WTC11 (cell line): Measurements from ENCODE around the gene CHST7. TPM values are rescaled to one million over a fixed set of nuclear protein-coding genes. Genes with fewer than 3 reads are reported as not detected.

Source experiments
- ATAC-seq: fragments of 200-7000 bp; cut with Tn5 transposase; 2 replicates; pipeline ENCODE4 v1.10.0; 2021; ENCODE audit warnings: mild to moderate bottlenecking, moderate library complexity
- CTCF ChIA-PET: fragments of 300-600 bp; sonication (Branson Sonifier 250); formaldehyde crosslinking; loops from one replicate; lab custom pipeline; 2021; ENCODE audit warnings: antibody characterized with exemption; lab: Charles Lee
- POLR2A ChIA-PET: fragments of 350-600 bp; sonication (Branson Sonifier 250); formaldehyde crosslinking; loops from one replicate; lab custom pipeline; 2021; ENCODE audit warnings: antibody characterized with exemption; lab: Charles Lee
- DNase-seq: peaks from one replicate; pipeline ENCODE4 v3.0.0; 2021; ENCODE audit warnings: low spot score
- H3K27ac Mint-ChIP-seq: 2 replicates; pipeline ENCODE4 v1.8.0; 2021; ENCODE audit warnings: mixed read lengths
- H3K27me3 Mint-ChIP-seq: 2 replicates; pipeline ENCODE4 v1.8.0; 2021; ENCODE audit warnings: low read depth, mild to moderate bottlenecking, moderate library complexity, mixed read lengths
- H3K36me3 Mint-ChIP-seq: 2 replicates; pipeline ENCODE4 v1.8.0; 2021; ENCODE audit warnings: mixed read lengths
- H3K4me1 Mint-ChIP-seq: 2 replicates; pipeline ENCODE4 v1.8.0; 2022; ENCODE audit warnings: mixed read lengths
- H3K4me3 Mint-ChIP-seq: 2 replicates; pipeline ENCODE4 v1.8.0; 2021; ENCODE audit warnings: mild to moderate bottlenecking, moderate library complexity, mixed read lengths
- H3K9me3 Mint-ChIP-seq: 2 replicates; pipeline ENCODE4 v1.8.0; 2021; ENCODE audit warnings: mixed read lengths
- ATF3 ChIP-seq: sonication (generic); formaldehyde crosslinking; conservative IDR thresholded peaks from 2 replicates; pipeline ENCODE4 v1.8.1; 2022; ENCODE audit warnings: mild to moderate bottlenecking, missing genetic modification reagents
- ATF6 ChIP-seq: sonication (generic); formaldehyde crosslinking; IDR thresholded peaks from 2 replicates; pipeline ENCODE4 v1.8.1; 2023; ENCODE audit warnings: mild to moderate bottlenecking, missing genetic modification reagents
- CREM ChIP-seq: sonication (generic); formaldehyde crosslinking; IDR thresholded peaks from 2 replicates; pipeline ENCODE4 v1.8.1; 2022; ENCODE audit warnings: mild to moderate bottlenecking, missing genetic modification reagents, moderate library complexity
- EMX1 ChIP-seq: fragments of 250-450 bp; sonication (Bioruptor Pico); IDR thresholded peaks from 2 replicates; pipeline ENCODE4 v1.8.0; 2021; ENCODE audit warnings: mild to moderate bottlenecking
- ESRRA ChIP-seq: sonication (generic); formaldehyde crosslinking; IDR thresholded peaks from 2 replicates; pipeline ENCODE4 v1.8.1; 2022; ENCODE audit warnings: mild to moderate bottlenecking, missing genetic modification reagents, borderline replicate concordance
- FOXP1 ChIP-seq: sonication (generic); formaldehyde crosslinking; IDR thresholded peaks from 2 replicates; pipeline ENCODE4 v1.8.0; 2022; ENCODE audit warnings: missing genetic modification reagents, mild to moderate bottlenecking, moderate library complexity, borderline replicate concordance
- GTF2I ChIP-seq: fragments of 250-450 bp; sonication (Bioruptor Pico); conservative IDR thresholded peaks from 2 replicates; pipeline ENCODE4 v1.4.0; 2021; ENCODE audit warnings: mild to moderate bottlenecking
- HMGXB4 ChIP-seq: sonication (generic); formaldehyde crosslinking; IDR thresholded peaks from 2 replicates; pipeline ENCODE4 v1.8.1; 2023; ENCODE audit warnings: mild to moderate bottlenecking, moderate library complexity, missing genetic modification reagents
- MLX ChIP-seq: sonication (generic); formaldehyde crosslinking; IDR thresholded peaks from 2 replicates; pipeline ENCODE4 v1.8.1; 2023; ENCODE audit warnings: mild to moderate bottlenecking, missing genetic modification reagents, moderate library complexity
- MYBL2 ChIP-seq: sonication (generic); formaldehyde crosslinking; IDR thresholded peaks from 2 replicates; pipeline ENCODE4 v1.8.1; 2023; ENCODE audit warnings: mild to moderate bottlenecking, moderate library complexity, missing genetic modification reagents
- NFE2L1 ChIP-seq: sonication (generic); formaldehyde crosslinking; IDR thresholded peaks from 2 replicates; pipeline ENCODE4 v1.8.1; 2023; ENCODE audit warnings: missing genetic modification reagents
- PRRX2 ChIP-seq: fragments of 250-450 bp; sonication (Bioruptor Pico); IDR thresholded peaks from 2 replicates; pipeline ENCODE4 v1.8.0; 2021; ENCODE audit warnings: mild to moderate bottlenecking
- RELA ChIP-seq: sonication (generic); formaldehyde crosslinking; IDR thresholded peaks from 2 replicates; pipeline ENCODE4 v1.8.1; 2022; ENCODE audit warnings: missing genetic modification reagents, mild to moderate bottlenecking, borderline replicate concordance
- SP1 ChIP-seq: sonication (generic); formaldehyde crosslinking; conservative IDR thresholded peaks from 2 replicates; pipeline ENCODE4 v1.8.1; 2022; ENCODE audit warnings: missing genetic modification reagents
- USF2 ChIP-seq: sonication (generic); formaldehyde crosslinking; IDR thresholded peaks from 2 replicates; pipeline ENCODE4 v1.8.1; 2023; ENCODE audit warnings: mild to moderate bottlenecking, missing genetic modification reagents, moderate library complexity
- ZBTB21 ChIP-seq: sonication (generic); formaldehyde crosslinking; IDR thresholded peaks from 2 replicates; pipeline ENCODE4 v1.8.1; 2023; ENCODE audit warnings: mild to moderate bottlenecking, missing genetic modification reagents, borderline replicate concordance
- ZNF121 ChIP-seq: sonication (generic); formaldehyde crosslinking; IDR thresholded peaks from 2 replicates; pipeline ENCODE4 v1.8.0; 2023; ENCODE audit warnings: missing genetic modification reagents
- ZNF138 ChIP-seq: sonication (generic); formaldehyde crosslinking; conservative IDR thresholded peaks from 2 replicates; pipeline ENCODE4 v1.8.1; 2022; ENCODE audit warnings: mild to moderate bottlenecking, moderate library complexity, missing genetic modification reagents
- ZNF263 ChIP-seq: sonication (generic); formaldehyde crosslinking; IDR thresholded peaks from 2 replicates; pipeline ENCODE4 v1.8.1; 2022; ENCODE audit warnings: low read depth, mild to moderate bottlenecking, moderate library complexity, missing genetic modification reagents
- ZNF396 ChIP-seq: fragments of 250-450 bp; sonication (Bioruptor Pico); IDR thresholded peaks from 2 replicates; pipeline ENCODE4 v1.8.0; 2021; ENCODE audit warnings: mild to moderate bottlenecking, moderate library complexity, borderline replicate concordance
- ZNF423 ChIP-seq: fragments of 250-450 bp; sonication (Bioruptor Pico); IDR thresholded peaks from 2 replicates; pipeline ENCODE4 v2.1.2; 2022; ENCODE audit warnings: mild to moderate bottlenecking, moderate library complexity
- ZNF532 ChIP-seq: fragments of 250-450 bp; sonication (Bioruptor Pico); IDR thresholded peaks from 2 replicates; pipeline ENCODE4 v1.9.0; 2021; ENCODE audit warnings: mild to moderate bottlenecking, borderline replicate concordance
- ZNF671 ChIP-seq: fragments of 250-450 bp; sonication (Bioruptor Pico); IDR thresholded peaks from 2 replicates; pipeline ENCODE4 v1.8.0; 2021; ENCODE audit warnings: mild to moderate bottlenecking
- total RNA-seq: library from RNA; stranded (reverse); gene quantifications from 3 replicates; pipeline ENCODE4 v1.2.3, GENCODE V29; 2021
- TF ChIP-seq, protein P1 (sequence below): fragments of 200-600 bp; IDR thresholded peaks from 2 replicates; pipeline ENCODE4 v1.8.0; 2022; ENCODE audit warnings: antibody characterized with exemption
- TF ChIP-seq, protein P2 (sequence below): sonication (generic); formaldehyde crosslinking; IDR thresholded peaks from 2 replicates; pipeline ENCODE4 v1.8.1; 2022; ENCODE audit warnings: mild to moderate bottlenecking, moderate library complexity, missing genetic modification reagents

Gene CHST7
- total RNA-seq, 1 experiment from 2014 or later: 19.6 TPM

DNA sequence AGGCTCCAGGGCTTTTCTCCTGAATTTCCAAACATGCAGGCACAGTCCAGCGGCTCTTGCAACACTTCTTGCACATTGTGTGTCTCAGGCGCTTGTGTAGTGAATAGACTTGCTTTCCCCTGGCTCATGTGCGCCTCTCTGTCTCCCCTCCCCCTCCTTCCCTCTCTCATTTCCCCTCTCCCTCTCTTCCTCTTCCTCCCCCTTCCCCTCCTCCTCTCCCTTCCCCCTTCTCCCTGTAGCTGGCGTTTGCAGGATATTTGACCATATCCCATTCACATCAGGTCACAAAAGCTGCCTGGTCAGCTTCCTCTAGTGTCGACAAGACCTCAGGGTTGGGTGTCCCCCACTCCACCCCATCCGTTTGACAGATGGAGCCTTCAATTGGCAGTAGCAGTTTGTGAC is 2.4 kb downstream of the CHST7 start (continued):
- TF ChIP-seq MLX (CRISPR knock-in tag) (no peak), EMX1 (CRISPR knock-in tag) (no peak), MYBL2 (CRISPR knock-in tag) (no peak), SP1 (no peak), ATF3 (no peak), RELA (CRISPR knock-in tag) (no peak), USF2 (CRISPR knock-in tag) (no peak), ATF6 (CRISPR knock-in tag) (no peak), ZNF138 (no peak), ZBTB21 (CRISPR knock-in tag) (no peak)
- TF ChIP-seq, all 79 proteins: peak for 0

- Mint-ChIP-seq H3K4me1 (peaks cover 36% of the 10 kb centered on the region), H3K9me3 (no peaks in the 10 kb centered on the region), H3K36me3 (0 out of 2 replicates have a peak, but pooled peaks cover 3% of the 10 kb centered on the region), H3K4me3 (peak overlapping the region; percentile 82), H3K27me3 (peaks cover 3% of the 10 kb centered on the region), H3K27ac (no peak overlapping the region)
- no peak for ATAC-seq
- POLR2A ChIA-PET: no interaction called here
- no peak for DNase-seq
- no peak for TF ChIP-seq NFE2L1
- no peak for TF ChIP-seq ZNF138
- TF ChIP-seq PRRX2 (CRISPR knock-in tag): no peak
- no peak for TF ChIP-seq ESRRA (CRISPR knock-in tag)
- TF ChIP-seq ZNF263: no peak
- TF ChIP-seq ZNF671 (CRISPR knock-in tag): no peak
- TF ChIP-seq ZNF121 (CRISPR knock-in tag): no peak
- no peak for TF ChIP-seq HMGXB4 (CRISPR knock-in tag)
- TF ChIP-seq ZNF423 (CRISPR knock-in tag): no peak
- TF ChIP-seq FOXP1 (CRISPR knock-in tag): no peak
- no peak for TF ChIP-seq ZNF532 (CRISPR knock-in tag)
- TF ChIP-seq GTF2I: no peak
- no peak for TF ChIP-seq ZNF396
- TF ChIP-seq, protein P1, sequence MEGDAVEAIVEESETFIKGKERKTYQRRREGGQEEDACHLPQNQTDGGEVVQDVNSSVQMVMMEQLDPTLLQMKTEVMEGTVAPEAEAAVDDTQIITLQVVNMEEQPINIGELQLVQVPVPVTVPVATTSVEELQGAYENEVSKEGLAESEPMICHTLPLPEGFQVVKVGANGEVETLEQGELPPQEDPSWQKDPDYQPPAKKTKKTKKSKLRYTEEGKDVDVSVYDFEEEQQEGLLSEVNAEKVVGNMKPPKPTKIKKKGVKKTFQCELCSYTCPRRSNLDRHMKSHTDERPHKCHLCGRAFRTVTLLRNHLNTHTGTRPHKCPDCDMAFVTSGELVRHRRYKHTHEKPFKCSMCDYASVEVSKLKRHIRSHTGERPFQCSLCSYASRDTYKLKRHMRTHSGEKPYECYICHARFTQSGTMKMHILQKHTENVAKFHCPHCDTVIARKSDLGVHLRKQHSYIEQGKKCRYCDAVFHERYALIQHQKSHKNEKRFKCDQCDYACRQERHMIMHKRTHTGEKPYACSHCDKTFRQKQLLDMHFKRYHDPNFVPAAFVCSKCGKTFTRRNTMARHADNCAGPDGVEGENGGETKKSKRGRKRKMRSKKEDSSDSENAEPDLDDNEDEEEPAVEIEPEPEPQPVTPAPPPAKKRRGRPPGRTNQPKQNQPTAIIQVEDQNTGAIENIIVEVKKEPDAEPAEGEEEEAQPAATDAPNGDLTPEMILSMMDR: no peak
- TF ChIP-seq, protein P2, sequence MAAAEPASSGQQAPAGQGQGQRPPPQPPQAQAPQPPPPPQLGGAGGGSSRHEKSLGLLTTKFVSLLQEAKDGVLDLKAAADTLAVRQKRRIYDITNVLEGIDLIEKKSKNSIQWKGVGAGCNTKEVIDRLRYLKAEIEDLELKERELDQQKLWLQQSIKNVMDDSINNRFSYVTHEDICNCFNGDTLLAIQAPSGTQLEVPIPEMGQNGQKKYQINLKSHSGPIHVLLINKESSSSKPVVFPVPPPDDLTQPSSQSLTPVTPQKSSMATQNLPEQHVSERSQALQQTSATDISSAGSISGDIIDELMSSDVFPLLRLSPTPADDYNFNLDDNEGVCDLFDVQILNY (CRISPR knock-in tag): no peak
- no peak for TF ChIP-seq CREM (CRISPR knock-in tag)
- no peak for TF ChIP-seq MLX (CRISPR knock-in tag)
- CTCF ChIA-PET: interaction anchor here (0.7 to 0.8 kb wide), 3 partner anchors 10 to 22 kb away, joined by 3 to 4 read pairs (median 4); no protein-coding TSS in a partner anchor
Observed at GRCh38 chrX:46576458-46576857, 2.9 kb downstream of the CHST7 start.
